ENCODE results near the gene ERCC4. TPM values are rescaled to one million over a fixed set of nuclear protein-coding genes. Genes with fewer than 3 reads are reported as not detected.

The ERCC4 gene
- total RNA-seq, 1 donor, result 13.4 TPM

GRCh38 chr16:13994239-13995106 is 74.5 kb downstream of the ERCC4 start:
- no peak for DNase-seq (ENCODE audit: low read depth)
- TF ChIP-seq, protein P1, sequence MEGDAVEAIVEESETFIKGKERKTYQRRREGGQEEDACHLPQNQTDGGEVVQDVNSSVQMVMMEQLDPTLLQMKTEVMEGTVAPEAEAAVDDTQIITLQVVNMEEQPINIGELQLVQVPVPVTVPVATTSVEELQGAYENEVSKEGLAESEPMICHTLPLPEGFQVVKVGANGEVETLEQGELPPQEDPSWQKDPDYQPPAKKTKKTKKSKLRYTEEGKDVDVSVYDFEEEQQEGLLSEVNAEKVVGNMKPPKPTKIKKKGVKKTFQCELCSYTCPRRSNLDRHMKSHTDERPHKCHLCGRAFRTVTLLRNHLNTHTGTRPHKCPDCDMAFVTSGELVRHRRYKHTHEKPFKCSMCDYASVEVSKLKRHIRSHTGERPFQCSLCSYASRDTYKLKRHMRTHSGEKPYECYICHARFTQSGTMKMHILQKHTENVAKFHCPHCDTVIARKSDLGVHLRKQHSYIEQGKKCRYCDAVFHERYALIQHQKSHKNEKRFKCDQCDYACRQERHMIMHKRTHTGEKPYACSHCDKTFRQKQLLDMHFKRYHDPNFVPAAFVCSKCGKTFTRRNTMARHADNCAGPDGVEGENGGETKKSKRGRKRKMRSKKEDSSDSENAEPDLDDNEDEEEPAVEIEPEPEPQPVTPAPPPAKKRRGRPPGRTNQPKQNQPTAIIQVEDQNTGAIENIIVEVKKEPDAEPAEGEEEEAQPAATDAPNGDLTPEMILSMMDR (IDR thresholded peaks at IDR 0.05; ENCODE audit: insufficient read depth, low read depth, low read length), result no peak
- no peak overlapping the region for H3K4me3 ChIP-seq (ENCODE audit: low read depth, low read length)

GRCh38 chr16:13995194-13995593 is 75.2 kb downstream of the ERCC4 start:
- TF ChIP-seq, protein P1 (IDR thresholded peaks at IDR 0.05; ENCODE audit: insufficient read depth, low read depth, low read length), result no peak

GRCh38 chr16:13996778-13997288 is 76.9 kb downstream of the ERCC4 start:
- DNase-seq (ENCODE audit: low read depth), result no peak
- TF ChIP-seq, protein P1 (IDR thresholded peaks at IDR 0.05; ENCODE audit: insufficient read depth, low read depth, low read length), result no peak
- no peak overlapping the region for H3K4me3 ChIP-seq (ENCODE audit: low read depth, low read length)

More at GRCh38 chr16:13995194-13995593, 75.2 kb downstream of the ERCC4 start:
- H3K4me3 ChIP-seq (ENCODE audit: low read depth, low read length), result no peak overlapping the region
- no peak for DNase-seq (ENCODE audit: low read depth)

- TF ChIP-seq, protein P1 (IDR thresholded peaks at IDR 0.05; ENCODE audit: insufficient read depth, low read depth, low read length), result no peak
- no peak overlapping the region for H3K4me3 ChIP-seq (ENCODE audit: low read depth, low read length)
- DNase-seq (ENCODE audit: low read depth), result no peak
Measured at GRCh38 chr16:13997526-13997925, 77.6 kb downstream of the ERCC4 start.

- TF ChIP-seq, protein P1 (IDR thresholded peaks at IDR 0.05; ENCODE audit: insufficient read depth, low read depth, low read length), result no peak
- no peak for DNase-seq (ENCODE audit: low read depth)
- no peak overlapping the region for H3K4me3 ChIP-seq (ENCODE audit: low read depth, low read length)
Measured at GRCh38 chr16:13997933-13998332, 78.0 kb downstream of the ERCC4 start.

DNA sequence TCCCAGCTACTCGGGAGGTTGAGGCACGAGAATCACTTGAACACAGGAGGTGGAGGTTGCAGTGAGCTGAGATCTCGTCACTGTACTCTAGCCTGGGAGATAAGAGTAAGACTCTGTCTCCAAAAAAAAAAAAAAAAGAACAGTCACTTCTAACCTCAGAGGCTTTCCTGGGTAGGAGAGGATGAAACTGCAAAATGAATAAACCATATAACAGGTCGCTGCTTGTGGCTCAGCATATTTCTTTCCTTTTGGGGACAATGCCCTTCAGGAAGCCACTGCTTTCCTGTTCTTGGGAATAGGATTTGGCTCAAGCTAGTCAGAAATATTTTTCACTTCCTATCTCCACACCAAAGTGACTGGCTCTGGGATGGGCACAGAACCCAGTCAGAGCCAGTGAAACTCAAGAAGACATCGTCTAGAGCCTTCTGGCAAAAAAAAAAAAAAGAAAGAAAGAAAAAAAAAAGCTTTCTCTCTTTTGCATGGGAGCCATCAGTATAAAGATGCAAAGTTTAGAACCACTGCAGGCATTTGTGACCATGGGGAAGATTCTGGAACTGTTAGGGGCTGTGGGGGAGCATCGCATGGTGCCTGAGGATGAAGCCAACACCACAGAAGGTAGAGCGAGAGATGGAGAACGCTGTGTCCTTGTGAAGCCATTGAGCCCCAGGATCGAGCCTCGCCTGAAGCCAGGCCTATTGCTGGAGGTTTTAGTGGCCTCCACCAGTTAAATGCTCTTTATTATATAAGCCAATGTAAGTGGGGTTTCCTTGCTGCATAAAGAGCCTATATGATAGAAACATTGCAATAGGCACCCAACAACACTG is 79.3 kb downstream of the ERCC4 start:
- TF ChIP-seq, protein P1 (IDR thresholded peaks at IDR 0.05; ENCODE audit: insufficient read depth, low read depth, low read length), result no peak
- no peak for DNase-seq (ENCODE audit: low read depth)
- H3K4me3 ChIP-seq (ENCODE audit: low read depth, low read length), result no peak overlapping the region

Measured in fibroblast of villous mesenchyme (primary cell).